ENCODE measurements around the gene USP38.
A peak's percentile ranks its signal among the peaks of the same experiment; 100 is the strongest.

USP38 gene, protein sequence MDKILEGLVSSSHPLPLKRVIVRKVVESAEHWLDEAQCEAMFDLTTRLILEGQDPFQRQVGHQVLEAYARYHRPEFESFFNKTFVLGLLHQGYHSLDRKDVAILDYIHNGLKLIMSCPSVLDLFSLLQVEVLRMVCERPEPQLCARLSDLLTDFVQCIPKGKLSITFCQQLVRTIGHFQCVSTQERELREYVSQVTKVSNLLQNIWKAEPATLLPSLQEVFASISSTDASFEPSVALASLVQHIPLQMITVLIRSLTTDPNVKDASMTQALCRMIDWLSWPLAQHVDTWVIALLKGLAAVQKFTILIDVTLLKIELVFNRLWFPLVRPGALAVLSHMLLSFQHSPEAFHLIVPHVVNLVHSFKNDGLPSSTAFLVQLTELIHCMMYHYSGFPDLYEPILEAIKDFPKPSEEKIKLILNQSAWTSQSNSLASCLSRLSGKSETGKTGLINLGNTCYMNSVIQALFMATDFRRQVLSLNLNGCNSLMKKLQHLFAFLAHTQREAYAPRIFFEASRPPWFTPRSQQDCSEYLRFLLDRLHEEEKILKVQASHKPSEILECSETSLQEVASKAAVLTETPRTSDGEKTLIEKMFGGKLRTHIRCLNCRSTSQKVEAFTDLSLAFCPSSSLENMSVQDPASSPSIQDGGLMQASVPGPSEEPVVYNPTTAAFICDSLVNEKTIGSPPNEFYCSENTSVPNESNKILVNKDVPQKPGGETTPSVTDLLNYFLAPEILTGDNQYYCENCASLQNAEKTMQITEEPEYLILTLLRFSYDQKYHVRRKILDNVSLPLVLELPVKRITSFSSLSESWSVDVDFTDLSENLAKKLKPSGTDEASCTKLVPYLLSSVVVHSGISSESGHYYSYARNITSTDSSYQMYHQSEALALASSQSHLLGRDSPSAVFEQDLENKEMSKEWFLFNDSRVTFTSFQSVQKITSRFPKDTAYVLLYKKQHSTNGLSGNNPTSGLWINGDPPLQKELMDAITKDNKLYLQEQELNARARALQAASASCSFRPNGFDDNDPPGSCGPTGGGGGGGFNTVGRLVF

DNA sequence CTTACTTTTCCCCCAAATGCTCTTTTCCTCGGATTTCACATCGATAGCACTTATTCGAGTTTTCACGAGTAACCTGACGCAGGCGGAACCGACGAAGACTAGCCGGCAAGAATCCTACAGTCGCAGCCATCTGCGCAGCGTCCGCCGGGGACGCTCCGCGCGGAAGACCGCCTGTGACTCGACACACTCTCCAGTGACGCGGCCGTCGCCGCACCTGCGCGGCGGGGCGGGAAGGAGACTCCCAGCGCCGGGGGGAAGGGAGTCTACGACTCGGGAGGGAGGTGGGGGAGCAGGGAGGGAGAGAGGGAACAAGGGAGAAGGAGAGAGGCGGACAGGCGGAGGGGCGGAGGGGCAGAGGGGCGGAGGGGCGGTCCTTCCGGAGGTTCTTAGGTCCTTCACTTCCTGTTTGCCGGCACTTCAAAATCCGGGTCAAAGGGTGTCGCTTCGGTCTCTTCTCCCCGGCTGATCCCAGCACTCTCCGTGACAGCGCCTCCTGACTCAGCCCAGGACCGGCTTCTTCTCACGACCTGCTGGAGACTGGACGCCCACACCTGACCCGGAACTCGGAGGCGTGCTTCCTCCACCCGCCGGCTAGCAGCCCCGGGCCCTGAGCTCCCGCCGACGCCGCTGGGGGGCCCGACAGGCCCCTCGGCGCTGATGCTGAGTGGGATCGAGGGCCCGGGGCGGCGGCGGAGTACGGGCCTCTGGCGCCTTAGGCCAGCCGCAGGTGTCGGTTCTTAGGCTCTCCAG lies at the start of gene USP38:
Gene USP38, plus strand, starts transcription at position 415 of the 750 bp plus-strand sequence. CDS start 534 bp downstream, outside the sequence.
- Histone ChIP-seq H3K27me3 (replicated peaks) (no peaks in the 10 kb centered on the region), H3K36me3 (replicated peaks) (no peaks in the 10 kb centered on the region), H3K27ac (peak within 1 kb of the TSS; percentile 95), H3K4me3 (ENCODE audit: low read depth, low read length) (peak within 1 kb of the TSS; percentile 90)
- TF ChIP-seq, protein P1, sequence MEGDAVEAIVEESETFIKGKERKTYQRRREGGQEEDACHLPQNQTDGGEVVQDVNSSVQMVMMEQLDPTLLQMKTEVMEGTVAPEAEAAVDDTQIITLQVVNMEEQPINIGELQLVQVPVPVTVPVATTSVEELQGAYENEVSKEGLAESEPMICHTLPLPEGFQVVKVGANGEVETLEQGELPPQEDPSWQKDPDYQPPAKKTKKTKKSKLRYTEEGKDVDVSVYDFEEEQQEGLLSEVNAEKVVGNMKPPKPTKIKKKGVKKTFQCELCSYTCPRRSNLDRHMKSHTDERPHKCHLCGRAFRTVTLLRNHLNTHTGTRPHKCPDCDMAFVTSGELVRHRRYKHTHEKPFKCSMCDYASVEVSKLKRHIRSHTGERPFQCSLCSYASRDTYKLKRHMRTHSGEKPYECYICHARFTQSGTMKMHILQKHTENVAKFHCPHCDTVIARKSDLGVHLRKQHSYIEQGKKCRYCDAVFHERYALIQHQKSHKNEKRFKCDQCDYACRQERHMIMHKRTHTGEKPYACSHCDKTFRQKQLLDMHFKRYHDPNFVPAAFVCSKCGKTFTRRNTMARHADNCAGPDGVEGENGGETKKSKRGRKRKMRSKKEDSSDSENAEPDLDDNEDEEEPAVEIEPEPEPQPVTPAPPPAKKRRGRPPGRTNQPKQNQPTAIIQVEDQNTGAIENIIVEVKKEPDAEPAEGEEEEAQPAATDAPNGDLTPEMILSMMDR (IDR thresholded peaks at IDR 0.05; ENCODE audit: low read depth, low read length, missing control alignments), result peak; percentile 12
- in situ Hi-C loops (cut with HindIII; ENCODE audit: low pct_ligation_motif_present, low sequenced_read_pairs), result no loop called here
- DNase-seq, result peak; percentile 94

DNA sequence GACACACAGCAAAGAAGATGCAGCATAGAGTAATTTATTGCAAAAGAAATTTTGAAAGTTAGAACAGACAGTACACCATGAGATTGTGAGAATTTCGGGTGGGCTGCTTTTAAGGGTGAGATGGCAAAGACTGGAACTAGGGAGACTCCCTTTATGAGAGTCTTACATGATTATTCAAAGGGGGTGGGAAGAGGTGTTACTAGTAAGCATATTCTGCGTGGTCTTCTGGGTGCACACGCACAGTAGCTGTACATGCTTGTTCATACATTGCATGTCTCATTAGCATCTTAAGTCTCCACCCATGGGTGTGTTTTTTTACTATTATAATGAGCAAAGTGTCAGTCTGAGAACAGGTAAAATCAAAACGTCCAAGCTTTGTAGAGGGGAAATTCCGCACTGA lies 49.4 kb upstream of the USP38 start:
- no peak for DNase-seq
- TF ChIP-seq, protein P1 (IDR thresholded peaks at IDR 0.05; ENCODE audit: low read depth, low read length, missing control alignments), result no peak
- in situ Hi-C loops (cut with HindIII; ENCODE audit: low pct_ligation_motif_present, low sequenced_read_pairs), result no loop called here

DNA sequence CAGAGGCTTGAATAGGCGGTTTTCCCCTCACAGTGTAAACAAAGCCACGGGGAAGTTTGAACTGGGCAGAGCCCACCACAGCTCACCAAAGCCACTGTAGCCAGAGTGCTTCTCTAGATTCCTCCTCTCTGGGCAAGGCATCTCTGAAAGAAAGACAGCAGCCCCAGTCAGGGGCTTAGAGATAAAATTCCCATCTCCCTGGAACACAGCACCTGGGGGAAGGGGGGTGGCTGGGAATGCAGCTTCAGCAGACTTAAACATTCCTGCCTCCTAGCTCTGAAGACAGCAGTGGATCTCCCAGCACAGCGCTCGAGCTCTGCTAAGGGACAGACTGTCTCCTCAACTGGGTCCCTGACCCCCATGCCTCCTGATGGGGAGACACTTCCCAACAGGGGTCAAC lies 44.0 kb upstream of the USP38 start:
- TF ChIP-seq, protein P1 (IDR thresholded peaks at IDR 0.05; ENCODE audit: low read depth, low read length, missing control alignments), result no peak
- no peak for DNase-seq
- no peaks in the 10 kb centered on the region for H3K27me3 ChIP-seq (replicated peaks)
- no peak overlapping the region for H3K27ac ChIP-seq
- no peak overlapping the region for H3K4me3 ChIP-seq (ENCODE audit: low read depth, low read length)
- H3K36me3 ChIP-seq (replicated peaks), result no peaks in the 10 kb centered on the region
- in situ Hi-C loops (cut with HindIII; ENCODE audit: low pct_ligation_motif_present, low sequenced_read_pairs), result no loop called here

More for the DNA sequence above, 49.4 kb upstream of the USP38 start:
- Histone ChIP-seq H3K27ac (no peak overlapping the region), H3K27me3 (replicated peaks) (no peaks in the 10 kb centered on the region), H3K36me3 (replicated peaks) (no peaks in the 10 kb centered on the region), H3K4me3 (ENCODE audit: low read depth, low read length) (no peak overlapping the region)

DNA sequence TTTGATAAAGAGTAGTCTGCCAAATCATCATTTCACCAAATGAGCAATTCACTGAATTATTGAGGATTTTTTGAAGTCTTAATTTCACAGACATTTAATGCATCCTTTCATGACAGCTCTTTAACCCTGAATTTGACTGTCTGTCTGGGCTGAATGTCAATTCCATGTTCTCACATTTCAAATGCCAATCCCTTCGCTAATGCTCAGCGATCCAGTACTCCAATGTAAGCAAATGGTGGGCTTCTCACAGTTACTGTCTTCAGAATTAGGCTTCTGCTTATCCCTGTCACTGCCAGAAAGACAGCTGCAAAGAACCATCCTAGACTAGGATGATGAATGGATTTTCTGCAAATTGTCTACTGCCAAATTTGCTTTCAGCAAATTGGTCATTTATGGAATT lies 36.2 kb upstream of the USP38 start:
- no peak for DNase-seq
- in situ Hi-C loops (cut with HindIII; ENCODE audit: low pct_ligation_motif_present, low sequenced_read_pairs), result no loop called here
- TF ChIP-seq, protein P1 (IDR thresholded peaks at IDR 0.05; ENCODE audit: low read depth, low read length, missing control alignments), result no peak
- H3K36me3 ChIP-seq (replicated peaks), result no peaks in the 10 kb centered on the region
- no peak overlapping the region for H3K4me3 ChIP-seq (ENCODE audit: low read depth, low read length)
- no peak overlapping the region for H3K27ac ChIP-seq
- H3K27me3 ChIP-seq (replicated peaks), result no peaks in the 10 kb centered on the region

DNA sequence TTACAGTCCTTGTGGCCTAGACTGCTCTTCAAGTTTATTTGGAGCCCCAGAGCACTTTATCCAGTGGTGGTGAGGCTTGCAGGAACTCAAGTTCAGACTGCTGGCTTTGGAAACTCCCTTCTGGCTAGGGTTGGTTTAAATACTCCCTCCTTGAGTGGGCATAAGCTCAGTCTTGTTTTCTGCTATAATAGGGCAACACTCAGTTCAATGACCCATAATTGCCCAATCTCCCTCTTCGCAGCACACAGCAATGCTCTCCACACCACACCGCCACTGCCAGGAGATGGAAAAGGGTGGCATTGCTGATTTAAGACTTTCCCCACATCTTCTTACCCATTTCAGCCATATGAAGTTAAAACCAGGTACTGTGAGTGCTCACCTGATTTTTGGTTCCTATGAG lies 27.9 kb upstream of the USP38 start:
- no peak overlapping the region for H3K4me3 ChIP-seq (ENCODE audit: low read depth, low read length)
- H3K27ac ChIP-seq, result no peak overlapping the region
- H3K36me3 ChIP-seq (replicated peaks), result no peaks in the 10 kb centered on the region
- DNase-seq, result no peak
- in situ Hi-C loops (cut with HindIII; ENCODE audit: low pct_ligation_motif_present, low sequenced_read_pairs), result no loop called here
- TF ChIP-seq, protein P1 (IDR thresholded peaks at IDR 0.05; ENCODE audit: low read depth, low read length, missing control alignments), result no peak
- H3K27me3 ChIP-seq (replicated peaks), result no peaks in the 10 kb centered on the region
